HuH-7.5 (cell line): ENCODE data around the gene NME1.
"Not testable (repeated sequence)": the region's sequence is repeated elsewhere in the genome, so short reads cannot be mapped to it uniquely, and the experiment has no call there.

Experiments used
- DNase-seq: peaks from one replicate; pipeline ENCODE4 v3.0.0; 2011; ENCODE audit warnings: low spot score

NME1 gene

GRCh38 chr17:51153210-51154072 lies at the start of gene NME1:
NME1 (plus strand) TSS chr17:51153559; CDS start chr17:51155655, 2,096 bp downstream.
- DNase-seq = peak; percentile 92

DNA sequence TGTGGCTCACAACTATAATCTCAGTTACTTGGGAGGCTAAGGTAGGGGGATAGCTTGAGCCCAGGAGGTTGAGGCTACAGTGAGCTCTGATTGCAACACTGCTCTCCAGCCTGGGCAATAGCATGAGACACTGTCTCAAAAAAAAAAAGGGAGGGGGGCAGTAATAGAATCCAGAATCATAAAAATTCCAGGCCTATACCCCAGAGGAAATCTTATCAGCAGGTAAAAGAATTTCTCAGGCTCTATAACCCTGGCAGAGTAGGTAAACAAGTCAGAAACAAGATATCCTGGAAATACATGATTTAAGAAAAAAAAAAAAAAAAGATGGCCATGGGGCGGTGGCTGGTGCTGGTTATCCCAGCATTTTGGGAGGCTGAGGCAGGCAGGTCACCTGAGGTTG lies 45.6 kb upstream of the NME1 start:
- DNase-seq = no peak

GRCh38 chr17:51112303-51113222 lies 40.8 kb upstream of the NME1 start:
- DNase-seq = not testable (repeated sequence)

GRCh38 chr17:51115179-51115578 lies 38.2 kb upstream of the NME1 start:
- DNase-seq = no peak

GRCh38 chr17:51118330-51119195 lies 34.8 kb upstream of the NME1 start:
- DNase-seq = peak; percentile 45

GRCh38 chr17:51119415-51120356 lies 33.7 kb upstream of the NME1 start:
- DNase-seq = no peak

DNA sequence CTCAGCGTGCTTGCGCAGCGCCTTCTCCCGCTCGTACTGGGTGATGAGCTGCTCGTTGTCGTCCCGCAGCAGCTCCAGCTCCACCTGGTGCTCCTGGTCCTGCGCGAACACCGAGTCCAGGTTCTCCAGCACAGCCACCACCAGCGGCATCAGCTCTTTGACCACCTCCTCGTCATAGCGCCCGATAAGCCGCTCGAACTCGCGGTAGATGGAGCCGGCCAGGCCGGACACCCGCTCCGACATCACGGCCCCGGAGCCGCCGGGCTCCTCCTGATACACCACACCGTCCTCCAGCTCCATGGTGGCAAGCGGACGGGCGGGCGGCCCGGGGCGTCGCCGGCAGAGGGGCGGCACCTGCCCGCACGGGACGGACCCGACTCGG lies 33.0 kb upstream of the NME1 start:
- peak; percentile 58 for DNase-seq

- peak; percentile 90 for DNase-seq
These were observed 32.4 kb upstream of the NME1 start, which contains the start of gene SPAG9 for GRCh38 chr17:51120739-51121619. SPAG9 (minus strand) TSS chr17:51120868; CDS start chr17:51120656, 212 bp downstream.

GRCh38 chr17:51121620-51122472 lies 31.5 kb upstream of the NME1 start:
- peak; percentile 85 for DNase-seq

- not testable (repeated sequence) for DNase-seq
These were observed 30.8 kb upstream of the NME1 start for GRCh38 chr17:51122473-51123115.

GRCh38 chr17:51124640-51125503 lies 28.5 kb upstream of the NME1 start:
- DNase-seq = no peak

- DNase-seq = no peak
These were observed 25.3 kb upstream of the NME1 start for GRCh38 chr17:51128076-51128475.

DNA sequence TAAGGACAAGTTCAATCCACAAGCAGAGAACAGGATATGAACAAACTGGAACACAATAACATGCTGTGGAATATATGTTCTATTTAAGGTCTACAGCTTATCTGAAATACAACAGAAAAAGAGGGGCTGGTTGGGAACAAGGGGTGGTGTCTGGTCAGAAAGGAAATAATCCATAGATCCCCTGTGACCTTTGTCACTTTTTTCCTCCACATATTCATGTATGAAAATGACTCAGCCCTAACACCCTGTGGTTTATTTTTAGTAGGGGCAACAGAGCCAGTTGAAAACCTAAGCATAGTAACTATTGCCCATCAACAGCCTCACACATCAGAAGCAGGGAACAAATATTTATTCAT lies 20.4 kb upstream of the NME1 start:
- DNase-seq = no peak

DNA sequence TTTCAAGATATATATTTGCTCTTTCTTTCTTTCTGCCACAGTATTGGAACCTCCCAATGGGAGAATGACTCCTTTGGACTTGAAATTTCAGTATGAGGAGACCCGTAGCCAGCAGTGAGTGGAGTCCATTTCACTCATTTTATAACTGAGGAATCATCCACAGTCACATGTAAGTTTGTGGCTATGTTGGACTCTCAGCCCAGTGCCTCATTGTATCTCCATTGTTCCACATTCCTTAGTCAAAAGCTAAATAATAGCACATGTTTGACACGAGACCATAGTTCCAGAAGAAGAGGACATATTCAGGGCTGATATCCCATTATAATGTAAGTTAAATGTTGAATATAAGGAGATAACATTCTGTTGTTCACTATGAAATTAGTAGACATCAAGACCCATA lies 20.0 kb upstream of the NME1 start:
- DNase-seq = no peak

DNA sequence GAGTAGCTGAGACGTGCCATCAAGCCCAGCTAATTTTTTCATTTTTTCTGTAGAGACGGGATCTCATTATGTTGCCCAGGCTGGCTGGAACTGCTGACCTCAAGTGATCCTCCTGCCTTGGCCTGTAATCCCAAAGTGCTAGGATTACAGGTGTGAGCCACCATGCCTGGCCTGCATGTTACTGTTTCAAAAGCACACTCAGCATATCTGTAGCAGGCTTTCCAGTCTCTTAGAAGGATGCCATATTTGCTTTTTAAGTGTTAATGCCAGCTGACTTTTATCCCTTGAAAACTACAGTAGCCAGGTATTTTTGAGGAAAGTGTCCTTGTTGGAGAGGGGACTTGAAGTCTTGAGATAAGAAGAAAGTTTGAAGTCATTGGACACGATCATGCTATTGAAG lies 17.4 kb upstream of the NME1 start:
- no peak for DNase-seq

- no peak for DNase-seq
These were observed 10.8 kb upstream of the NME1 start for GRCh38 chr17:51142597-51142996.
